HL-60/S4 (cell line): ENCODE data around the gene CLHC1.
"Not testable (repeated sequence)": the region's sequence is repeated elsewhere in the genome, so short reads cannot be mapped to it uniquely, and the experiment has no call there.

Experiments used
- in situ Hi-C: fragments of 300-500 bp; cut with MboI; formaldehyde crosslinking; loops from 2 replicates; pipeline ENCODE4 v1.14.3; 2022; ENCODE audit warnings: low sequenced_read_pairs

Gene CLHC1

GRCh38 chr2:55139305-55139704 lies 92.8 kb downstream of the CLHC1 start:
- in situ Hi-C loops = no loop called here

GRCh38 chr2:55138882-55139229 lies 93.2 kb downstream of the CLHC1 start:
- in situ Hi-C loops = no loop called here

GRCh38 chr2:55138014-55138881 lies 93.8 kb downstream of the CLHC1 start:
- in situ Hi-C loops = no loop called here

- in situ Hi-C loops = no loop called here
Measured at GRCh38 chr2:55137024-55137958, 94.8 kb downstream of the CLHC1 start.

GRCh38 chr2:55136138-55136541 lies 96.0 kb downstream of the CLHC1 start:
- in situ Hi-C loops = no loop called here

GRCh38 chr2:55135491-55135890 lies 96.6 kb downstream of the CLHC1 start:
- in situ Hi-C loops = no loop called here

GRCh38 chr2:55134316-55134706 lies 97.8 kb downstream of the CLHC1 start:
- in situ Hi-C loops = no loop called here

- in situ Hi-C loops = no loop called here
Measured at GRCh38 chr2:55133467-55134315, 98.4 kb downstream of the CLHC1 start.

GRCh38 chr2:55130849-55131248 lies 101.2 kb downstream of the CLHC1 start:
- in situ Hi-C loops = no loop called here

- in situ Hi-C loops = not testable (repeated sequence)
Measured at GRCh38 chr2:55126643-55127042, 105.5 kb downstream of the CLHC1 start.
